ENCODE results near the gene PDHA1. TPM values are rescaled to one million over a fixed set of nuclear protein-coding genes. Genes with fewer than 3 reads are reported as not detected.

PDHA1 gene
- total and polyA plus RNA-seq, 2 experiments from 2014 or later, result 77.3 to 257 TPM

GRCh38 chrX:19354625-19355024 lies 10.9 kb downstream of the PDHA1 start:
- Mint-ChIP-seq H3K4me3 (no peak overlapping the region), H3K36me3 (ENCODE audit: low read depth) (peaks cover 73% of the 10 kb centered on the region), H3K27ac (no peak overlapping the region), H3K27me3 (ENCODE audit: insufficient read depth, low read depth, poor library complexity) (no peaks in the 10 kb centered on the region), H3K4me1 (no peaks in the 10 kb centered on the region), H3K9me3 (no peaks in the 10 kb centered on the region)
- H3K4me2 ChIP-seq, result no peak overlapping the region
- DNase-seq (ENCODE audit: low spot score) (no peak), ATAC-seq (no peak)
- no peaks in the 10 kb centered on the region for H3K27me3 ChIP-seq (ENCODE audit: insufficient read depth)
- H3K4me3 ChIP-seq, result no peak overlapping the region
- no peak overlapping the region for H2AFZ ChIP-seq
- TF ChIP-seq CTCF (conservative IDR thresholded peaks at IDR 0.05; ENCODE audit: low read depth in 2 of 2) (no peak), REST (IDR thresholded peaks at IDR 0.05; ENCODE audit: unreplicated experiment) (no peak), EZH2 (IDR thresholded peaks at IDR 0.05; ENCODE audit: low read depth, unreplicated experiment) (no peak), EZH2phosphoT487 (IDR thresholded peaks at IDR 0.05; ENCODE audit: unreplicated experiment) (no peak)
- H4K20me1 ChIP-seq (replicated peaks; ENCODE audit: insufficient read depth), result no peaks in the 10 kb centered on the region
- no peak overlapping the region for H3K27ac ChIP-seq (ENCODE audit: low read depth)
- no peaks in the 10 kb centered on the region for H3K9me2 ChIP-seq (ENCODE audit: insufficient read depth)
- H3K36me3 ChIP-seq (ENCODE audit: insufficient read depth), result no peaks in the 10 kb centered on the region; the same call in 1 of the 2 replicates
- no peaks in the 10 kb centered on the region for H3F3A ChIP-seq (replicated peaks; ENCODE audit: low read depth)
- no peaks in the 10 kb centered on the region for H3K4me1 ChIP-seq (ENCODE audit: insufficient read depth)
- no peaks in the 10 kb centered on the region for H3K79me2 ChIP-seq (replicated peaks; ENCODE audit: insufficient read depth)

- Mint-ChIP-seq H3K36me3 (ENCODE audit: low read depth) (peaks cover 56% of the 10 kb centered on the region), H3K4me1 (no peaks in the 10 kb centered on the region), H3K9me3 (no peaks in the 10 kb centered on the region), H3K27ac (no peak overlapping the region), H3K27me3 (ENCODE audit: insufficient read depth, low read depth, poor library complexity) (peaks cover 1% of the 10 kb centered on the region), H3K4me3 (no peak overlapping the region)
- Histone ChIP-seq H3K27me3 (ENCODE audit: insufficient read depth) (no peaks in the 10 kb centered on the region), H2AFZ (no peak overlapping the region), H3K36me3 (ENCODE audit: insufficient read depth) (no peaks in the 10 kb centered on the region; the same call in 1 of the 2 replicates), H3K27ac (ENCODE audit: low read depth) (no peak overlapping the region), H4K20me1 (replicated peaks; ENCODE audit: insufficient read depth) (no peaks in the 10 kb centered on the region), H3K4me1 (ENCODE audit: insufficient read depth) (no peaks in the 10 kb centered on the region), H3K4me3 (no peak overlapping the region), H3K4me2 (no peak overlapping the region), H3K9me2 (ENCODE audit: insufficient read depth) (no peaks in the 10 kb centered on the region), H3K79me2 (replicated peaks; ENCODE audit: insufficient read depth) (no peaks in the 10 kb centered on the region), H3F3A (replicated peaks; ENCODE audit: low read depth) (no peaks in the 10 kb centered on the region)
- no peak for ATAC-seq
- no peak for TF ChIP-seq EZH2 (IDR thresholded peaks at IDR 0.05; ENCODE audit: low read depth, unreplicated experiment)
- no peak for TF ChIP-seq ETS1 (IDR thresholded peaks at IDR 0.05)
- no peak for TF ChIP-seq JUNB (IDR thresholded peaks at IDR 0.05; ENCODE audit: unreplicated experiment)
- no peak for TF ChIP-seq ZNF331 (CRISPR knock-in tag; IDR thresholded peaks at IDR 0.05; ENCODE audit: low read depth)
- no peak for TF ChIP-seq ZNF114 (CRISPR knock-in tag; IDR thresholded peaks at IDR 0.05)
- no peak for TF ChIP-seq REST (IDR thresholded peaks at IDR 0.05; ENCODE audit: unreplicated experiment)
- TF ChIP-seq CREB1 (CRISPR knock-in tag; IDR thresholded peaks at IDR 0.05; ENCODE audit: low read depth), result no peak
- no peak for TF ChIP-seq CTCF (conservative IDR thresholded peaks at IDR 0.05; ENCODE audit: low read depth in 2 of 2)
- no peak for DNase-seq (ENCODE audit: low spot score)
These were observed 14.8 kb downstream of the PDHA1 start for GRCh38 chrX:19358521-19358920.

Measured in GM23338 (cell line).